GM18511 (cell line): ENCODE measurements around the gene TMEM25.
"Not testable (repeated sequence)": the region's sequence is repeated elsewhere in the genome, so short reads cannot be mapped to it uniquely, and the experiment has no call there.

Source experiments
- ATAC-seq: cut with Tn5 transposase; IDR thresholded peaks from one replicate; pipeline ENCODE4 v1.9.1; 2021; ENCODE audit warnings: mild to moderate bottlenecking, moderate library complexity; ENCODE audit not compliant: unreplicated experiment

Gene TMEM25

GRCh38 chr11:118574636-118575035 is 43.6 kb downstream of the TMEM25 start:
- ATAC-seq: no peak

DNA sequence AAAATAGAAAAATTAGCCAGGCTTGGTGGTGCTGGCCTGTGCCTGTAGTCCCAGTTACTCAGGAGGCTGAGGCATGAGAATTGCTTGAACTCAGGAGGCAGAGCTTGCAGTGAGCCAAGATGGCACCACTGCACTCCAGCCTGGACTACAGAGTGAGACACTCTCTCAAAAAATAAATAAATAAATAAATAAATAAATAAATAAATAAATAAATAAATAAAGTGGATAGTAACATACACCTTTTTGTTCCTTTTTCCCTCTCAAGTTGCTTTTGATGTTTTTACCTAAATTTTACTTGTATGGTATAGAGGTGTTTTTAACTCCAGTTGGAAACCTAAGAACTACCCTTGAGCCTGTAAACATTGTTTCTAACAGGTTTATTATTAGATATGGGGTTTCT is 47.0 kb downstream of the TMEM25 start:
- ATAC-seq: not testable (repeated sequence)

DNA sequence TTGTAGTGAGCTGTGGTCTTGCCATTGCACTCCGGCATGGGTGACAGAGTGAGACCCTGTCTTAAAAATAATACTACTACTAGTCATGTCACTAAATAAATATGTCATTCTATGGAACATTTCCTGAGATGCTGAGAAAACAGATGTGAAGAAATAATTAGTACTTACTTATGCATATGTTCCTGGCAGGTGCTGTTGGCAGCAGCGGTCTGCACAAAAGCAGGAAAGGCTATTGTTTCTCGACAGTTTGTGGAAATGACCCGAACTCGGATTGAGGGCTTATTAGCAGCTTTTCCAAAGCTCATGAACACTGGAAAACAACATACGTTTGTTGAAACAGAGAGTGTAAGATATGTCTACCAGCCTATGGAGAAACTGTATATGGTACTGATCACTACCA is 50.1 kb downstream of the TMEM25 start:
- ATAC-seq: no peak
